KMS-11 (cell line): ENCODE measurements around the gene ARHGEF10L.
"Not testable (repeated sequence)": the region's sequence is repeated elsewhere in the genome, so short reads cannot be mapped to it uniquely, and the experiment has no call there.

Source experiments
- H2AFZ ChIP-seq: fragments of 200-600 bp; sonication (generic); 2 replicates; pipeline ENCODE4 v1.6.1; 2016; ENCODE audit warnings: antibody characterized with exemption, mixed run types, low read depth
- H3K27ac ChIP-seq: fragments of 200-600 bp; sonication (generic); 2 replicates; pipeline ENCODE4 v1.6.1; 2016; ENCODE audit warnings: mild to moderate bottlenecking, mixed run types
- H3K27me3 ChIP-seq: fragments of 200-600 bp; sonication (generic); 2 replicates; pipeline ENCODE4 v1.6.1; 2017; ENCODE audit warnings: mild to moderate bottlenecking, low read depth, mixed run types, moderate library complexity; ENCODE audit not compliant: insufficient read depth
- H3K36me3 ChIP-seq: fragments of 200-600 bp; sonication (generic); 2 replicates; pipeline ENCODE4 v1.6.1; 2017; ENCODE audit warnings: mild to moderate bottlenecking, mixed run types; ENCODE audit not compliant: insufficient read depth
- H3K4me1 ChIP-seq: fragments of 200-600 bp; sonication (generic); 2 replicates; pipeline ENCODE4 v1.6.1; 2016; ENCODE audit warnings: mild to moderate bottlenecking, low read depth, mixed run types; ENCODE audit not compliant: poor library complexity, severe bottlenecking
- H3K4me2 ChIP-seq: fragments of 200-600 bp; sonication (generic); 2 replicates; pipeline ENCODE4 v1.7.0; 2016; ENCODE audit warnings: mild to moderate bottlenecking, mixed run types
- H3K4me3 ChIP-seq: fragments of 200-600 bp; sonication (generic); IDR thresholded peaks from 2 replicates; pipeline ENCODE4 v1.6.1; 2017; ENCODE audit warnings: low read depth, low read length, mixed read lengths; ENCODE audit not compliant: insufficient read depth
- H3K79me2 ChIP-seq: fragments of 200-600 bp; sonication (generic); 2 replicates; pipeline ENCODE4 v1.6.1; 2016; ENCODE audit warnings: low read depth, mixed run types; ENCODE audit not compliant: insufficient read depth
- H3K9ac ChIP-seq: fragments of 200-600 bp; sonication (generic); 2 replicates; pipeline ENCODE4 v1.6.1; 2016; ENCODE audit warnings: mild to moderate bottlenecking, mixed run types
- H4K20me1 ChIP-seq: fragments of 200-600 bp; sonication (generic); 2 replicates; pipeline ENCODE4 v1.6.1; 2016; ENCODE audit warnings: mild to moderate bottlenecking, mixed run types; ENCODE audit not compliant: insufficient read depth
- CTCF ChIP-seq: fragments of 200-600 bp; sonication (generic); conservative IDR thresholded peaks from 2 replicates; pipeline ENCODE4 v1.6.1; 2017; ENCODE audit warnings: low read depth, mild to moderate bottlenecking, antibody characterized with exemption, low read length, moderate library complexity, mixed read lengths

Gene ARHGEF10L

GRCh38 chr1:17622823-17623222 is 83.3 kb downstream of the ARHGEF10L start:
- Histone ChIP-seq H3K27me3 (peaks cover 18% of the 10 kb centered on the region), H3K36me3 (no peaks in the 10 kb centered on the region), H3K9ac (no peak overlapping the region), H3K79me2 (no peaks in the 10 kb centered on the region), H2AFZ (no peak overlapping the region), H3K4me2 (no peak overlapping the region), H4K20me1 (no peaks in the 10 kb centered on the region), H3K4me1 (no peaks in the 10 kb centered on the region), H3K27ac (no peak overlapping the region), H3K4me3 (no peak overlapping the region)
- no peak for TF ChIP-seq CTCF

DNA sequence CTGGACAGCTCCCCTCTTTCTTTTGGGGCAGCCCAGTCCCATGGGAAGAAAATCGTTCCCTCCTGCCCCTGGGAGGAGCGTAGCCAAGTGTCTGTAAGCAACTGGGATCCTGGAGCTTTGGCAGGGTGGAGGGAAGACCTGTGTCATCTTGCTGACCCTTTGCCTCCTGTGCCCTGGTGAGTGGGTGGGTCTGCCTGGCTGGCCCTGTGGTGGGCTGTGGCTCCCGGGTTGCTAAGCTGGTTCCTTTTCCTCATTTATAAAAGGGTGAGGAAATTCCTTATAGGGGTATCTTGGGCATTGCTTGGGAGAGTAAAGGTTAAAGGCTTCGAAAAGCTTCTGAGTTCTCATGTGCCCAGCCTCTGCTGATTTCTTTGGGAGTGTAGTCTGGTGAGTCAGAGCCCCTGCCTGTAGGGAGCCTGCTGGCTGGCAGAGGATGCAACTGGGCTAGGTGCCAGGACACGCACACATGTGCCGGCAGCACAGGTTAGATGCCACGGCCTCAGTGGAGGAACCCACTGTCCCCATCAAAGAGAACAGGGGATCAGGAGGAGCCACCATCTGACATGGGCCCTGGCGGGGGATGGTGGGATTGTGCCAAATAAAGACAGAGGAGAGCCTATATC is 85.2 kb downstream of the ARHGEF10L start:
- H3K9ac ChIP-seq = no peak overlapping the region
- H3K4me2 ChIP-seq = no peak overlapping the region
- peaks cover 18% of the 10 kb centered on the region for H3K27me3 ChIP-seq
- H3K36me3 ChIP-seq = no peaks in the 10 kb centered on the region
- no peak overlapping the region for H3K27ac ChIP-seq
- H3K79me2 ChIP-seq = no peaks in the 10 kb centered on the region
- H4K20me1 ChIP-seq = no peaks in the 10 kb centered on the region
- H2AFZ ChIP-seq = no peak overlapping the region
- H3K4me3 ChIP-seq = no peak overlapping the region
- no peaks in the 10 kb centered on the region for H3K4me1 ChIP-seq
- TF ChIP-seq CTCF = no peak

- no peak overlapping the region for H2AFZ ChIP-seq
- H3K27me3 ChIP-seq = peaks cover 5% of the 10 kb centered on the region
- H4K20me1 ChIP-seq = no peaks in the 10 kb centered on the region
- H3K79me2 ChIP-seq = no peaks in the 10 kb centered on the region
- TF ChIP-seq CTCF = no peak
- no peak overlapping the region for H3K9ac ChIP-seq
- no peak overlapping the region for H3K4me3 ChIP-seq
- no peaks in the 10 kb centered on the region for H3K36me3 ChIP-seq
- H3K4me1 ChIP-seq = no peaks in the 10 kb centered on the region
- H3K27ac ChIP-seq = no peak overlapping the region
- H3K4me2 ChIP-seq = no peak overlapping the region
Observed at GRCh38 chr1:17627239-17628052, 87.9 kb downstream of the ARHGEF10L start.

GRCh38 chr1:17629046-17629445 is 89.5 kb downstream of the ARHGEF10L start:
- not testable (repeated sequence) for H3K36me3 ChIP-seq

DNA sequence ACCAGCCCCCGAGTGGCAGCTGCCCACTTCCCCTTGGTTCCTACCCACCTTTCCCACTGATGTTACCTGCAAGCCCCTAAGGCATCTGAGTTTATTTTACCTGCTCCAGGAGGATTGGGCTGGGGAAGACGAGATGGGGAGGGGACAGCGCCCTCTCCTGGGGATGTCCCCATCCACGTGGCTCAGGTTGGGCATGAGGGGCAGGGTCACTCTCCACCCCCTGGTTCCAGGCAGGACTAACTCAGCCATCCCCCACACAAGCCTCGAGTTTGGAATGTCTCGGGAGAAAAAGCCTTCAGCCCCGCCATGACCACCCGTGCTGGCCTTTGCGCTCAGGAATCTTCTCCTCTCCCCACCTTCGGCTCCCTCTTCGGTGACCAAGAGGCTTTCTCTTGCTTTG is 90.0 kb downstream of the ARHGEF10L start:
- no peak overlapping the region for H2AFZ ChIP-seq
- no peaks in the 10 kb centered on the region for H3K79me2 ChIP-seq
- H3K4me2 ChIP-seq = no peak overlapping the region
- H3K36me3 ChIP-seq = no peaks in the 10 kb centered on the region
- H3K4me1 ChIP-seq = no peaks in the 10 kb centered on the region
- H3K4me3 ChIP-seq = no peak overlapping the region
- no peaks in the 10 kb centered on the region for H4K20me1 ChIP-seq
- peaks cover 4% of the 10 kb centered on the region; the same call in 1 of the 2 replicates for H3K27me3 ChIP-seq
- no peak for TF ChIP-seq CTCF
- no peak overlapping the region for H3K9ac ChIP-seq
- no peak overlapping the region for H3K27ac ChIP-seq

More at GRCh38 chr1:17629046-17629445, 89.5 kb downstream of the ARHGEF10L start:
- H3K9ac ChIP-seq, H4K20me1 ChIP-seq, H3K27ac ChIP-seq, H3K4me1 ChIP-seq, H3K79me2 ChIP-seq, H3K27me3 ChIP-seq, H2AFZ ChIP-seq, H3K4me3 ChIP-seq, H3K4me2 ChIP-seq: not testable (repeated sequence)
